Neural progenitor cell (in vitro differentiated cells): ENCODE measurements around the gene CYB5RL.

Experiments used
- EZH2 ChIP-seq: fragments of 200-600 bp; sonication (generic); IDR thresholded peaks from 2 replicates; pipeline ENCODE4 v1.6.1; 2017; ENCODE audit warnings: antibody characterized with exemption, mild to moderate bottlenecking, moderate library complexity
- TF ChIP-seq, protein P1 (sequence below): fragments of 200-600 bp; sonication (generic); IDR thresholded peaks from 2 replicates; pipeline ENCODE4 v1.5.1; 2017; ENCODE audit warnings: antibody characterized with exemption, mild to moderate bottlenecking

- no peak for TF ChIP-seq EZH2
- TF ChIP-seq, protein P1, sequence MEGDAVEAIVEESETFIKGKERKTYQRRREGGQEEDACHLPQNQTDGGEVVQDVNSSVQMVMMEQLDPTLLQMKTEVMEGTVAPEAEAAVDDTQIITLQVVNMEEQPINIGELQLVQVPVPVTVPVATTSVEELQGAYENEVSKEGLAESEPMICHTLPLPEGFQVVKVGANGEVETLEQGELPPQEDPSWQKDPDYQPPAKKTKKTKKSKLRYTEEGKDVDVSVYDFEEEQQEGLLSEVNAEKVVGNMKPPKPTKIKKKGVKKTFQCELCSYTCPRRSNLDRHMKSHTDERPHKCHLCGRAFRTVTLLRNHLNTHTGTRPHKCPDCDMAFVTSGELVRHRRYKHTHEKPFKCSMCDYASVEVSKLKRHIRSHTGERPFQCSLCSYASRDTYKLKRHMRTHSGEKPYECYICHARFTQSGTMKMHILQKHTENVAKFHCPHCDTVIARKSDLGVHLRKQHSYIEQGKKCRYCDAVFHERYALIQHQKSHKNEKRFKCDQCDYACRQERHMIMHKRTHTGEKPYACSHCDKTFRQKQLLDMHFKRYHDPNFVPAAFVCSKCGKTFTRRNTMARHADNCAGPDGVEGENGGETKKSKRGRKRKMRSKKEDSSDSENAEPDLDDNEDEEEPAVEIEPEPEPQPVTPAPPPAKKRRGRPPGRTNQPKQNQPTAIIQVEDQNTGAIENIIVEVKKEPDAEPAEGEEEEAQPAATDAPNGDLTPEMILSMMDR, result no peak
Observed at GRCh38 chr1:54157401-54157800, 42.4 kb downstream of the CYB5RL start.
